HK-2 (cell line): ENCODE results near the gene TGFBR2.

ENCODE experiments used
- DNase-seq: peaks from one replicate; pipeline ENCODE4 v3.0.0-alpha.2; 2018; ENCODE audit not compliant: unreplicated experiment

The TGFBR2 gene

GRCh38 chr3:30673425-30674341, 67.3 kb downstream of the TGFBR2 start:
- no peak for DNase-seq

GRCh38 chr3:30675006-30675405, 68.6 kb downstream of the TGFBR2 start:
- no peak for DNase-seq

- no peak for DNase-seq
These were observed 69.4 kb downstream of the TGFBR2 start for GRCh38 chr3:30675774-30676173.

- no peak for DNase-seq
These were observed 70.3 kb downstream of the TGFBR2 start for GRCh38 chr3:30676424-30677346.

GRCh38 chr3:30677347-30677685, 70.9 kb downstream of the TGFBR2 start:
- DNase-seq, result no peak

GRCh38 chr3:30679045-30679444, 72.6 kb downstream of the TGFBR2 start:
- DNase-seq, result no peak

- no peak for DNase-seq
These were observed 74.6 kb downstream of the TGFBR2 start for GRCh38 chr3:30680789-30681648.

- DNase-seq, result no peak
These were observed 75.3 kb downstream of the TGFBR2 start for GRCh38 chr3:30681649-30682211.

GRCh38 chr3:30682434-30683155, 76.2 kb downstream of the TGFBR2 start:
- no peak for DNase-seq

GRCh38 chr3:30683769-30684168, 77.4 kb downstream of the TGFBR2 start:
- no peak for DNase-seq

- no peak for DNase-seq
These were observed 78.0 kb downstream of the TGFBR2 start for GRCh38 chr3:30684356-30684755.

GRCh38 chr3:30685267-30685667, 78.9 kb downstream of the TGFBR2 start:
- no peak for DNase-seq

GRCh38 chr3:30686176-30686575, 79.8 kb downstream of the TGFBR2 start:
- DNase-seq, result no peak

- DNase-seq, result no peak
These were observed 80.4 kb downstream of the TGFBR2 start for GRCh38 chr3:30686799-30687198.

- no peak for DNase-seq
These were observed 81.6 kb downstream of the TGFBR2 start for GRCh38 chr3:30687930-30688570.

- no peak for DNase-seq
These were observed 82.6 kb downstream of the TGFBR2 start for GRCh38 chr3:30688776-30689641.

GRCh38 chr3:30690199-30690598, 83.8 kb downstream of the TGFBR2 start:
- DNase-seq, result no peak

- no peak for DNase-seq
These were observed 85.0 kb downstream of the TGFBR2 start for GRCh38 chr3:30691249-30691880.

GRCh38 chr3:30691944-30692343, 85.5 kb downstream of the TGFBR2 start:
- DNase-seq, result no peak
